HepG2 (cell line): ENCODE measurements around the gene ZC3H18. TPM values are rescaled to one million over a fixed set of nuclear protein-coding genes. Genes with fewer than 3 reads are reported as not detected.

Experiments used
- ATAC-seq: fragments of 200-7000 bp; cut with Tn5 transposase; 3 replicates; pipeline ENCODE4 v1.9.1; 2020; ENCODE audit warnings: mild to moderate bottlenecking, moderate library complexity
- BruUV-seq: library from RNA; stranded (reverse); fragments of 400-500 nt; replicated peaks from 2 replicates; lab custom pipeline; 2021; lab: Mats Ljungman, UMichigan
- CTCF ChIA-PET: fragments of 300-600 bp; formaldehyde crosslinking; extraction: SDS; loops from one replicate; lab custom pipeline; 2021; ENCODE audit warnings: low total read pairs, inconsistent platforms, low intra/inter-chr PET ratio; lab: Yijun Ruan, JAX
- POLR2A ChIA-PET: fragments of 350-600 bp; sonication (Branson Sonifier 250); formaldehyde crosslinking; loops from one replicate; lab custom pipeline; 2020; ENCODE audit warnings: antibody characterized with exemption, inconsistent platforms; lab: Yijun Ruan, JAX
- DNase-seq: peaks from one replicate; pipeline ENCODE4 v3.0.0-alpha.2; 2015; ENCODE audit warnings: low spot score
- FAIRE-seq: peaks from 3 replicates; lab custom pipeline; 2011; peaks lifted over from hg19 to GRCh38; lab: Jason Lieb, UNC
- H2AFZ ChIP-seq: one replicate; pipeline ENCODE4 v1.6.1; 2011; ENCODE audit warnings: low read length, inconsistent platforms
- H3K27ac ChIP-seq: fragments of 300-600 bp; 3 replicates; pipeline ENCODE4 v1.8.0; 2011; ENCODE audit warnings: mixed run types, mild to moderate bottlenecking, mixed read lengths, low read length, inconsistent platforms; ENCODE audit not compliant: insufficient read depth; ENCODE audit errors: extremely low read length
- H3K27me3 ChIP-seq, 2 experiments: fragments of 200-600 bp in 1 of 2; 2 replicates in 1 of 2; 3 replicates in 1 of 2; pipeline versions ENCODE4 v1.6.0 to v1.8.0; 2011; ENCODE audit warnings: low read length in 2 of 2, mild to moderate bottlenecking in 2 of 2, moderate library complexity in 2 of 2, inconsistent platforms in 1 of 2; ENCODE audit not compliant: insufficient read depth in 2 of 2, control insufficient read depth in 1 of 2
- H3K36me3 ChIP-seq, 2 experiments: fragments of 200-600 bp in 1 of 2; replicated peaks in 1 of 2; 2 replicates in 1 of 2; 3 replicates in 1 of 2; pipeline versions ENCODE4 v1.5.1 to v1.8.0; 2011; ENCODE audit warnings: low read length in 2 of 2, inconsistent platforms in 1 of 2; ENCODE audit not compliant: insufficient read depth in 2 of 2, control insufficient read depth in 1 of 2
- H3K4me1 ChIP-seq: 2 replicates; pipeline ENCODE4 v1.5.1; 2012; ENCODE audit warnings: low read length, inconsistent platforms; ENCODE audit not compliant: insufficient read depth
- H3K4me2 ChIP-seq: 2 replicates; pipeline ENCODE4 v1.6.0; 2011; ENCODE audit warnings: low read depth, low read length, inconsistent platforms
- H3K4me3 ChIP-seq, 3 experiments: fragments of 200-600 bp in 1 of 3; sonication (generic), shearing (Covaris generic) in 1 of 3; replicated peaks in 1 of 3; 2 replicates each; pipeline ENCODE4 v1.5.1; 2011 to 2016; ENCODE audit warnings: low read length in 3 of 3, inconsistent platforms in 2 of 3, low read depth in 2 of 3, mild to moderate bottlenecking in 2 of 3, control low read depth in 1 of 3, mixed read lengths in 1 of 3; ENCODE audit not compliant: insufficient read depth in 1 of 3
- H3K79me2 ChIP-seq: one replicate; pipeline ENCODE4 v1.6.1; 2011; ENCODE audit warnings: low read length, inconsistent platforms; ENCODE audit not compliant: insufficient read depth
- H3K9ac ChIP-seq: 2 replicates; pipeline ENCODE4 v1.6.0; 2011; ENCODE audit warnings: mild to moderate bottlenecking, low read depth, low read length, inconsistent platforms; ENCODE audit not compliant: insufficient read depth
- H3K9me3 ChIP-seq: 2 replicates; pipeline ENCODE4 v1.5.1; 2012; ENCODE audit warnings: mild to moderate bottlenecking, low read length
- H4K20me1 ChIP-seq: 2 replicates; pipeline ENCODE4 v1.6.0; 2011; ENCODE audit warnings: inconsistent platforms, mild to moderate bottlenecking, low read length, moderate library complexity; ENCODE audit not compliant: insufficient read depth
- AGO1 ChIP-seq: fragments of 200-400 bp; formaldehyde crosslinking; IDR thresholded peaks from 2 replicates; pipeline ENCODE4 v1.6.1; 2017; ENCODE audit warnings: mild to moderate bottlenecking, low read depth, low read length, moderate library complexity; ENCODE audit not compliant: poor library complexity, severe bottlenecking
- JDP2 ChIP-seq: sonication (generic); formaldehyde crosslinking; IDR thresholded peaks from 2 replicates; pipeline ENCODE4 v1.8.1; 2022; ENCODE audit warnings: missing genetic modification reagents, borderline replicate concordance
- KLF13 ChIP-seq: sonication (generic); formaldehyde crosslinking; IDR thresholded peaks from 2 replicates; pipeline ENCODE4 v1.4.0; 2020; ENCODE audit warnings: mild to moderate bottlenecking, missing genetic modification reagents
- NFKBIZ ChIP-seq: IDR thresholded peaks from 2 replicates; pipeline ENCODE4 v1.6.1; 2018; ENCODE audit warnings: missing genetic modification reagents, missing compliant biosample characterization
- NFYB ChIP-seq: sonication (generic); formaldehyde crosslinking; IDR thresholded peaks from 2 replicates; pipeline ENCODE4 v1.4.0; 2020; ENCODE audit warnings: missing genetic modification reagents
- ONECUT2 ChIP-seq: sonication (generic); formaldehyde crosslinking; IDR thresholded peaks from 2 replicates; pipeline ENCODE4 v1.4.0; 2020; ENCODE audit warnings: missing genetic modification reagents
- PAF1 ChIP-seq: IDR thresholded peaks from 2 replicates; pipeline ENCODE4 v1.6.1; 2016; ENCODE audit warnings: missing genetic modification reagents, missing compliant biosample characterization
- PHF8 ChIP-seq: sonication (generic); formaldehyde crosslinking; IDR thresholded peaks from 2 replicates; pipeline ENCODE4 v1.5.0; 2020; ENCODE audit warnings: missing genetic modification reagents
- PTBP1 ChIP-seq: fragments of 200-400 bp; formaldehyde crosslinking; IDR thresholded peaks from 2 replicates; pipeline ENCODE4 v1.6.1; 2018; ENCODE audit warnings: low read length, low read depth; ENCODE audit not compliant: poor library complexity, severe bottlenecking
- RFX1 ChIP-seq: fragments of 450-650 bp; IDR thresholded peaks from 2 replicates; pipeline ENCODE4 v1.6.1; 2017
- TMF1 ChIP-seq: sonication (generic); formaldehyde crosslinking; IDR thresholded peaks from 2 replicates; pipeline ENCODE4 v1.8.1; 2022; ENCODE audit warnings: low read depth, missing genetic modification reagents
- ZNF263 ChIP-seq: sonication (generic); formaldehyde crosslinking; IDR thresholded peaks from 2 replicates; pipeline ENCODE4 v1.4.0; 2020; ENCODE audit warnings: missing genetic modification reagents
- ZNF30 ChIP-seq: sonication (generic); formaldehyde crosslinking; IDR thresholded peaks from 2 replicates; pipeline ENCODE4 v1.5.0; 2020; ENCODE audit warnings: mild to moderate bottlenecking, missing genetic modification reagents
- ZNF33B ChIP-seq: sonication (generic); formaldehyde crosslinking; IDR thresholded peaks from 2 replicates; pipeline ENCODE4 v1.5.1; 2020; ENCODE audit warnings: mild to moderate bottlenecking, missing genetic modification reagents
- ZNF670 ChIP-seq: sonication (generic); formaldehyde crosslinking; IDR thresholded peaks from 2 replicates; pipeline ENCODE4 v1.8.0; 2022; ENCODE audit warnings: mild to moderate bottlenecking, missing genetic modification reagents, borderline replicate concordance
- WGBS: methylation state at CpG from one replicate; pipeline ENCODE4 v1.1.6; 2017; ENCODE audit warnings: low lambda C conversion rate; 5-methylcytosine and 5-hydroxymethylcytosine counted together
- in situ Hi-C: cut with HindIII; loops from 2 replicates; pipeline ENCODE4 v1.10.0; 2017; ENCODE audit warnings: low pct_unique_long_range_greater_than_20kb; ENCODE audit not compliant: extremely low pct_ligation_motif_present
- intact Hi-C: fragments of 100-400 bp; cut with micrococcal nuclease; formaldehyde crosslinking; loops from one replicate; pipeline ENCODE4 v1.10.0; 2022; ENCODE audit not compliant: unreplicated experiment
- polyA plus RNA-seq, 8 experiments: library from polyadenylated mRNA; depleted of rRNA in 3 of 8; stranded (reverse) in 7 of 8; unstranded in 1 of 8; fragments of >200 nt; fragmentation: Illumina TruSeq in 4 of 8; extraction: Trizol in 4 of 8; gene quantifications; 2 replicates each; pipeline versions ENCODE4 v1.2.1 to v1.2.3, GENCODE V29; 2011 to 2016; ENCODE audit warnings: low read depth in 4 of 8, missing spikeins in 1 of 8, mixed read lengths in 1 of 8; ENCODE audit not compliant: insufficient read depth in 1 of 8
- total RNA-seq, 5 experiments: library from RNA; depleted of rRNA; stranded (reverse); fragments of >200 nt; fragmentation: Illumina TruSeq; extraction: Trizol; gene quantifications; 2 replicates each; pipeline ENCODE4 v1.2.3, GENCODE V29; 2016; ENCODE audit warnings: low read depth in 1 of 5
- TF ChIP-seq, protein P1 (sequence below): sonication (generic); formaldehyde crosslinking; conservative IDR thresholded peaks from 2 replicates; pipeline ENCODE4 v1.4.0; 2020; ENCODE audit warnings: missing genetic modification reagents
- TF ChIP-seq, protein P2 (sequence below): sonication (generic); formaldehyde crosslinking; IDR thresholded peaks from 2 replicates; pipeline ENCODE4 v1.8.0; 2022; ENCODE audit warnings: low read depth, missing genetic modification reagents
- TF ChIP-seq, protein P3 (sequence below): sonication (generic); formaldehyde crosslinking; IDR thresholded peaks from 2 replicates; pipeline ENCODE4 v1.5.0; 2020; ENCODE audit warnings: missing genetic modification reagents
- TF ChIP-seq, protein P4 (sequence below), 2 experiments: sonication (generic) in 1 of 2; formaldehyde crosslinking in 1 of 2; IDR thresholded peaks; 2 replicates each; pipeline versions ENCODE4 v1.4.0 to v1.6.1; 2016 to 2020; ENCODE audit warnings: borderline replicate concordance in 1 of 2, low read depth in 1 of 2, mild to moderate bottlenecking in 1 of 2, missing genetic modification reagents in 1 of 2

ZC3H18 gene
- total and polyA plus RNA-seq, 2 of the 13 experiments (the other 11 are each of a cell fraction or from before 2014, with no cell fraction given), result 11.2 to 27.4 TPM

DNA sequence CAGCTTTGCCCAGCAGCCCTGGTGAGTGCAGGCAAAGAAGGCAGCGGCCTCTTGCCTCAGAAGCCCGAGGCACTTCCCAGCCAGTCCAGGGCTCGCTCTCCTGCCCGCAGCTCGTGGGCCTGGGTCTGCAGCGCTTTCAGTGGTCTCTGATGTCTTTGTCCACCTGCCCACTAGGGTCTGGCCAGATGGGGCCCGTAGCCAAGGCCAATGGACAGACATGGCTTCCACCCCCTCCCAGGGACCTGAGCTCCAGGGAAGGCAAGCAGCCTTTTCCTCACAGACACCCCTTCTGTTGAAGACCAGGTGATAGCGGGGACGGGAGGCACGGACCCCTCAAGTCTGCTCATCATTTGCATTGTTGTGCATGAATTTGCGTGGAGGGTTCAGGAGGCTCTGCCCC, 33.7 kb upstream of the ZC3H18 start:
- ChIA-PET CTCF (no interaction called here), POLR2A (no interaction called here)
- Histone ChIP-seq H3K36me3 (peaks cover 0 to 7% of the 10 kb centered on the region in 2 experiments; a peak in 2 of 5 replicates), H3K27ac (no peak overlapping the region), H3K4me2 (no peak overlapping the region), H3K4me1 (no peaks in the 10 kb centered on the region), H3K9me3 (no peaks in the 10 kb centered on the region), H3K4me3 (no peak overlapping the region), H3K9ac (no peak overlapping the region), H4K20me1 (no peaks in the 10 kb centered on the region; the same call in 1 of the 2 replicates), H3K79me2 (no peaks in the 10 kb centered on the region), H3K27me3 (peaks cover 14 to 34% of the 10 kb centered on the region in 2 experiments; a peak in 4 of 5 replicates), H2AFZ (no peak overlapping the region)
- intact Hi-C loops (no loop called here), in situ Hi-C loops (no loop called here)
- DNase-seq, result no peak
- 84% methylated on average over 11 of the region's 11 CpGs for WGBS
- BruUV-seq, result no TSS peak
- ATAC-seq, result no peak
- no peak for FAIRE-seq
- TF ChIP-seq NFYB (no peak), KLF13 (CRISPR knock-in tag) (no peak), RFX1 (no peak), PHF8 (no peak), ZNF33B (CRISPR knock-in tag) (no peak), PAF1 (CRISPR knock-in tag) (peak; percentile 75; the same call in 1 of the 2 replicates), JDP2 (no peak), ONECUT2 (no peak), ZNF263 (CRISPR knock-in tag) (no peak), TMF1 (CRISPR knock-in tag) (0 out of 2 replicates have a peak, but pooled peaks have one; percentile 16), PTBP1 (no peak), NFKBIZ (CRISPR knock-in tag) (no peak), ZNF30 (CRISPR knock-in tag) (no peak), AGO1 (peak; percentile 7), ZNF670 (no peak)
- TF ChIP-seq, protein P1, sequence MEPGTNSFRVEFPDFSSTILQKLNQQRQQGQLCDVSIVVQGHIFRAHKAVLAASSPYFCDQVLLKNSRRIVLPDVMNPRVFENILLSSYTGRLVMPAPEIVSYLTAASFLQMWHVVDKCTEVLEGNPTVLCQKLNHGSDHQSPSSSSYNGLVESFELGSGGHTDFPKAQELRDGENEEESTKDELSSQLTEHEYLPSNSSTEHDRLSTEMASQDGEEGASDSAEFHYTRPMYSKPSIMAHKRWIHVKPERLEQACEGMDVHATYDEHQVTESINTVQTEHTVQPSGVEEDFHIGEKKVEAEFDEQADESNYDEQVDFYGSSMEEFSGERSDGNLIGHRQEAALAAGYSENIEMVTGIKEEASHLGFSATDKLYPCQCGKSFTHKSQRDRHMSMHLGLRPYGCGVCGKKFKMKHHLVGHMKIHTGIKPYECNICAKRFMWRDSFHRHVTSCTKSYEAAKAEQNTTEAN (CRISPR knock-in tag), result no peak
- TF ChIP-seq, protein P2, sequence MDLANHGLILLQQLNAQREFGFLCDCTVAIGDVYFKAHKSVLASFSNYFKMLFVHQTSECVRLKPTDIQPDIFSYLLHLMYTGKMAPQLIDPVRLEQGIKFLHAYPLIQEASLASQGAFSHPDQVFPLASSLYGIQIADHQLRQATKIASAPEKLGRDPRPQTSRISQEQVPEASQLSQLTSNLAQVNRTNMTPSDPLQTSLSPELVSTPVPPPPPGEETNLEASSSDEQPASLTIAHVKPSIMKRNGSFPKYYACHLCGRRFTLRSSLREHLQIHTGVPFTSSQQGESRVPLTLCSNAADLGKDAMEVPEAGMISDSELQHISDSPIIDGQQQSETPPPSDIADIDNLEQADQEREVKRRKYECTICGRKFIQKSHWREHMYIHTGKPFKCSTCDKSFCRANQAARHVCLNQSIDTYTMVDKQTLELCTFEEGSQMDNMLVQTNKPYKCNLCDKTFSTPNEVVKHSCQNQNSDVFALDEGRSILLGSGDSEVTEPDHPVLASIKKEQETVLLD (CRISPR knock-in tag), result no peak
- TF ChIP-seq, protein P3, sequence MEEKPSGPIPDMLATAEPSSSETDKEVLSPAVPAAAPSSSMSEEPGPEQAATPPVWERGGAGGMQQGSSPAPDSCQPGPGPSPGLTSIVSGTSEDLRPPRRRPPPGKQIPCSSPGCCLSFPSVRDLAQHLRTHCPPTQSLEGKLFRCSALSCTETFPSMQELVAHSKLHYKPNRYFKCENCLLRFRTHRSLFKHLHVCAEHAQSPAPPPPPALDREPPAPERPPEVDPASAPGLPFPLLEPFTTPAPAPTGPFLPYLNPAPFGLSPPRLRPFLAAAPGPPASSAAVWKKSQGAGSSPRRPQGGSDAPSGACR, result no peak
- TF ChIP-seq, protein P4, sequence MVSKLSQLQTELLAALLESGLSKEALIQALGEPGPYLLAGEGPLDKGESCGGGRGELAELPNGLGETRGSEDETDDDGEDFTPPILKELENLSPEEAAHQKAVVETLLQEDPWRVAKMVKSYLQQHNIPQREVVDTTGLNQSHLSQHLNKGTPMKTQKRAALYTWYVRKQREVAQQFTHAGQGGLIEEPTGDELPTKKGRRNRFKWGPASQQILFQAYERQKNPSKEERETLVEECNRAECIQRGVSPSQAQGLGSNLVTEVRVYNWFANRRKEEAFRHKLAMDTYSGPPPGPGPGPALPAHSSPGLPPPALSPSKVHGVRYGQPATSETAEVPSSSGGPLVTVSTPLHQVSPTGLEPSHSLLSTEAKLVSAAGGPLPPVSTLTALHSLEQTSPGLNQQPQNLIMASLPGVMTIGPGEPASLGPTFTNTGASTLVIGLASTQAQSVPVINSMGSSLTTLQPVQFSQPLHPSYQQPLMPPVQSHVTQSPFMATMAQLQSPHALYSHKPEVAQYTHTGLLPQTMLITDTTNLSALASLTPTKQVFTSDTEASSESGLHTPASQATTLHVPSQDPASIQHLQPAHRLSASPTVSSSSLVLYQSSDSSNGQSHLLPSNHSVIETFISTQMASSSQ (IDR thresholded peaks at IDR 0.05; ENCODE audit: low read depth), result no peak
- TF ChIP-seq, protein P4 (CRISPR knock-in tag; IDR thresholded peaks at IDR 0.05; ENCODE audit: borderline replicate concordance), result no peak
